ENCODE data around the gene CCP110.

DNA sequence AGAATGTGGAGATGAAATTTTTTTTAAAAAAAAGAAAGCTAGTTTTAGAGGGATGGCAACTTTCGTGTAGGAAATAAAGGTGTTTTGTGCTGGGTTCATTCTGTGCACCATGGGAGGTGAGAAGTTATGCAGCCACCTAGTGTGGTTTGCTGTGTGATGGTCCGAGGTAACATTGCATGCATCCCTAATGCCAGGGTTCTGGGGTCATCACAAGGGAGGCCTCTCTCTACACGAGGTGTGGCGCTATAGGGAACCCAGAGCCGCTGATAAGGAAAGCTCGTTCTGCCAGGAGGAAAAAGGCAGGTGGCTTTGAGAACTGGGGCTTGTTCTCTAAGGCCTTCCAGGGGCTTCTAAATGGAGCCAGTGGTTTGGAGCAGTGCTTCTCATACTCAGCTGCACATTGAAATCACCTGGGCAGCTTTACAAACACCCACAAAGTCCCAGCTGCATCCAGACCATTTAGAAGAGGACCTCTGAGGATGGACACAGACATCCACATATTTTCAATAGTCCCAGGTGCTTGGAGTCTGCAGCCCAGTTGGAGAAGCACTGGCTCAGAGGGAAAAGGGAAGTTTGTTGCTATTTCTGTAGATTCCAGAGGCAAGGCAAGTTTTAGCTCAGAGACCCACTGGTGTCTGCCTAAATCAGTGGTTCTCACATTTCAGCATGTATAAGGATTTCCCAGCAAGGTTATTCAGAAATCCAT is 75.2 kb downstream of the CCP110 start:
- TF ChIP-seq, protein P1, sequence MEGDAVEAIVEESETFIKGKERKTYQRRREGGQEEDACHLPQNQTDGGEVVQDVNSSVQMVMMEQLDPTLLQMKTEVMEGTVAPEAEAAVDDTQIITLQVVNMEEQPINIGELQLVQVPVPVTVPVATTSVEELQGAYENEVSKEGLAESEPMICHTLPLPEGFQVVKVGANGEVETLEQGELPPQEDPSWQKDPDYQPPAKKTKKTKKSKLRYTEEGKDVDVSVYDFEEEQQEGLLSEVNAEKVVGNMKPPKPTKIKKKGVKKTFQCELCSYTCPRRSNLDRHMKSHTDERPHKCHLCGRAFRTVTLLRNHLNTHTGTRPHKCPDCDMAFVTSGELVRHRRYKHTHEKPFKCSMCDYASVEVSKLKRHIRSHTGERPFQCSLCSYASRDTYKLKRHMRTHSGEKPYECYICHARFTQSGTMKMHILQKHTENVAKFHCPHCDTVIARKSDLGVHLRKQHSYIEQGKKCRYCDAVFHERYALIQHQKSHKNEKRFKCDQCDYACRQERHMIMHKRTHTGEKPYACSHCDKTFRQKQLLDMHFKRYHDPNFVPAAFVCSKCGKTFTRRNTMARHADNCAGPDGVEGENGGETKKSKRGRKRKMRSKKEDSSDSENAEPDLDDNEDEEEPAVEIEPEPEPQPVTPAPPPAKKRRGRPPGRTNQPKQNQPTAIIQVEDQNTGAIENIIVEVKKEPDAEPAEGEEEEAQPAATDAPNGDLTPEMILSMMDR (IDR thresholded peaks at IDR 0.05; ENCODE audit: insufficient read depth, low read depth, low read length): no peak
- no peak for TF ChIP-seq EZH2 (IDR thresholded peaks at IDR 0.05; ENCODE audit: insufficient read depth, low read length)
